ENCODE measurements around the gene TMEM168.

Gene TMEM168

GRCh38 chr7:112715525-112715924 is 74.7 kb downstream of the TMEM168 start:
- no peak for DNase-seq (ENCODE audit: low read depth in 3 of 3)

- no peak for DNase-seq (ENCODE audit: low read depth in 3 of 3)
Observed at GRCh38 chr7:112714917-112715316, 75.3 kb downstream of the TMEM168 start.

Data from stimulated activated CD4-positive, alpha-beta T cell treated with anti-CD3 and anti-CD28 coated beads, TNF-alpha, amount 100 ng/mL, for 48 hours (primary cell).